H1 (cell line): Measurements from ENCODE around the gene SCGB1C2. TPM values are rescaled to one million over a fixed set of nuclear protein-coding genes. Genes with fewer than 3 reads are reported as not detected.

Experiments used
- EP300 ChIP-seq, 2 experiments: IDR thresholded peaks; 1 replicate in 1 of 2; 2 replicates in 1 of 2; pipeline ENCODE4 v1.6.1; 2011 to 2012; ENCODE audit warnings: low read depth in 2 of 2, low read length in 2 of 2, mild to moderate bottlenecking in 2 of 2, borderline replicate concordance in 1 of 2, inconsistent platforms in 1 of 2, moderate library complexity in 1 of 2
- HDAC6 ChIP-seq: IDR thresholded peaks from one replicate; pipeline ENCODE4 v1.7.1; 2012; ENCODE audit warnings: low read depth, mild to moderate bottlenecking, inconsistent platforms, low read length, moderate library complexity
- KDM1A ChIP-seq: fragments of 200-600, 300-600 bp; sonication (generic); IDR thresholded peaks from 2 replicates; pipeline ENCODE4 v1.7.1; 2016; ENCODE audit warnings: mild to moderate bottlenecking, low read length, borderline replicate concordance
- polyA plus RNA-seq, 7 experiments: library from polyadenylated mRNA; depleted of rRNA in 3 of 7; stranded (reverse) in 5 of 7; unstranded in 2 of 7; fragments of >200 nt in 5 of 7; fragments of 200-250 nt in 2 of 7; gene quantifications; 1 replicate in 5 of 7; 2 replicates in 1 of 7; 4 replicates in 1 of 7; pipeline versions ENCODE4 v1.2.1 to v1.2.3, GENCODE V29; 2011 to 2013; ENCODE audit warnings: missing spikeins in 2 of 7, mixed read lengths in 2 of 7
- total RNA-seq: library from RNA; stranded (reverse); fragmentation: NEBNext Ultra II Directional; extraction: Animal tissue kit (Norgen Biotek cat#: 25700); gene quantifications from 2 replicates; pipeline ENCODE4 v1.2.1, GENCODE V29; 2021

SCGB1C2 gene
- total and polyA plus RNA-seq, 2 of the 8 experiments (the other 6 are each of a cell fraction or from before 2014, with no cell fraction given) = not detected

- TF ChIP-seq EP300 (IDR thresholded peaks at IDR 0.05; ENCODE audit: borderline replicate concordance in 1 of 2, low read depth in 2 of 2, low read length in 2 of 2) (no peak), HDAC6 (no peak), KDM1A (no peak)
Measured at GRCh38 chr17:153851-154250, 16.5 kb downstream of the SCGB1C2 start (continued).
